ENCODE measurements around the gene LRFN2.

DNA sequence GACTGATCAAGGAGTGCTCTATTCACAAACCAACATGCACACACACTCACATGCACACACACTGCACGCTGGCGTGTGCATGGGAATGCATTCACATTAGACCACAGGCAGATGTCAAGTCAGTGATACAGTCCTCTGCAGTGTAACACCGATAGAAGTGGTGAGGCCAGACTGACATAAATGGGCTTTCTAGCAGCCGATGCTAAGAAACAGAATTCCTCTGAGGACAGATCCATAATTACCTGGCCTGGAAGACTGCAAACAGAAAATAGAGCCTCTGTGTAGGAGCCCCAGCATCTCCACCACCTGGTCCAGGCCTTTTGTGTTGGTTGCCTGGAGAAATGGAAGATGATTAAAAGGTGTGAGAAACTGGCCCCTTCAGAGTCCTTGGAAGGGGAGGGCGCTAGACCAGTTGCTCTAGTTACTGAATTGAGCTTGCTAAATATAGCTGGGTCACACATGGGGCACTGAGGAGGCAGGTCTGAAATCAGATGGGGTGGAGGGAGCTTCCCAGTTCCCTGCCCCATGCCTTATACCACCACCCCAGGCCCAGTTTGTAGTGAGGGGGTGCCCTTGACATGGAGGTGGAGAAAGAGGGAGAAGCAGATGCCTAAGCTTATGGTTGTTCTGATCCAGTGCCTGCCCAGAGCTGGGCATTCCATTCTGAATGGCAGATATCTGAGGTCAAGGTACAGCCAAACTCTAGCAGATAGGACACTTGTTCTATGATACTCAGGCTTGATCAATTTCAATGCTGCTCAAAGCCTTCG, 233.8 kb downstream of the LRFN2 start:
- no peak for TF ChIP-seq CTCF (IDR thresholded peaks at IDR 0.05)
- no peak for TF ChIP-seq POLR2A (IDR thresholded peaks at IDR 0.05)
